Activated CD4-positive, alpha-beta T cell treated with anti-CD3 and anti-CD28 coated beads for 1 hour (primary cell): Measurements from ENCODE around the gene TMEM116.
"Not testable (repeated sequence)": the region's sequence is repeated elsewhere in the genome, so short reads cannot be mapped to it uniquely, and the experiment has no call there.

Source experiments
- DNase-seq: peaks from one replicate; pipeline ENCODE4 v3.0.0-alpha.2; 2020

TMEM116 gene

DNA sequence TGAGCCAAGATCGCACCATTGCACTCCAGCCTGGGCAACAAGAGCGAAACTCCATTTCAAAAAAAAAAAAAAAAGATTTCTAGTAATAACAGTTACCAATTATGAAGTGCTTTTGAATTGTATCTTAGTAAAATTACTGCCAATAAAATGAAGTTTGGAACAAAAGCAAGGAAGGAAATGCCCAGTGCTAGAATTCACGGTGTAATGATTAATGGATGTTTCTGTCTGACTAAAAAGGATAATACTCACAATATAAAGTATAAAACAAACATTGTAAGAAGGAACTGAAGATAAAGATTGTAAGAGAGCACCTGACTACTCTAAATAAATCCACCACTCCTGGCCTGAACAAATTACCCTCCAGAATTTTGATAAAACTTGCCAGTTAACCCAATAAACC, 4.0 kb downstream of the TMEM116 start:
- no peak for DNase-seq

DNA sequence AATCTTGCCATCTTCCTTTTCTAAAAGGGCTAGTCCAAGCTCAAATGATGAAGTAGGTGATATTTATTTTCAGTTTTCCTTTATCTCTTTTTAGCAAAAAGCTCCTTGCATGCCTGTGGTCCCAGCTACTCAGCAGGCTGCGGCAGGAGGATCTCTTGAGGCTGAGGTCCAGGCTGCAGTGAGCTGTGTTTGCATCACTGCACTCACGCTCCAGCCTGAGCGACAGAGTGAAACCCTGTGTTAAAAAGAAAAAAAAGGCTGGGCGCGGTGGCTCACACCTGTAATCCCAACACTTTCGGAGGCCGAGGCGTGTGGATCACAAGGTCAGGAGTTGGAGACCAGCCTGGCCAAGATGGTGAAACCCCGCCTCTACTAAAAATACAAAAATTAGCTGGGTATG, 5.0 kb downstream of the TMEM116 start:
- DNase-seq: no peak

DNA sequence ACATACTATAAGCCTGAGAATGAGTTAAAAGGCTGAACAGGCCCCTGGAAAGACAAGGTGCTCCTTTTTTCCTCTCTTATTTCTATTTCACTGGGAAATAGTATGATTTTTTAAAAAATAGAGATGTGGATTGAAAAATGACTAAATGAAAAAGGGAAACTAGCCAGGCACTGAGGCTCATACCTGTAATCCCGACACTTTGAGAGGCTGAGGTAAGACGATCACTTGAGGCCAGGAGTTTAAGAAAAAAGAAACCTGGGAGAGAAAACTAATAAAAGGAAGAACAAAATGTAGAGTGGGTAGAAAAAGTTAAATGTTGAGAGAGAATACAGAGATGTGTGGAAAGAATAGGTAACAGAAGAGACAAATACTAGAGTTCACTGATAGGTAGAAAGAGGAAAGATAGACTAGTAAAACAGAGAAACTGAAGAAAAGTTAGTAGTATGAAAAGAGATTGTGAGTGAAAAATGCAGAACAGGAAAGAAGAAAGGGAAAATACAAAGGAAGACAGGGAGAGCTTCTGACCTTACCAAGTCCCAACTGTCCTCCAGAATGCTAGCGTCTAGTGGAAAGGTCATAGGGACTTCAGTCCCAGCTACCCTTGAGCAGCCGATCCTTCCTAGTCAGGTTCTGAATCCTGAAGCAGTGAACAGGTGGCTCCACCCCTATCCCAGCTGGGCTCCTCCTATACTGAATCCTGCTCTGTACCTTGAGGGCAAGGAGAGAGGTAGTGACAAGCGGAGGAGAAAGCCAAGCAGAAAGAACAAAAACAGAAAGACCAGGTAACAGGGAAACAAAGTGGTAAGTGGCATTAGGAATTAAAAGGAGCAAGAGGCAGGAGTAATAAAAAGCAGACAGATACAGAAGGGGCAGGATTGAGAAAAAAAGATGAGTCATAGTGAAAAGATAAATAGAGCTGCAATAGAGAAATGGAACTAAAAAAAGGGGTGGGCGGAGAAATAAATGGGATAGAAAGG, 7.3 kb downstream of the TMEM116 start:
- no peak for DNase-seq

DNA sequence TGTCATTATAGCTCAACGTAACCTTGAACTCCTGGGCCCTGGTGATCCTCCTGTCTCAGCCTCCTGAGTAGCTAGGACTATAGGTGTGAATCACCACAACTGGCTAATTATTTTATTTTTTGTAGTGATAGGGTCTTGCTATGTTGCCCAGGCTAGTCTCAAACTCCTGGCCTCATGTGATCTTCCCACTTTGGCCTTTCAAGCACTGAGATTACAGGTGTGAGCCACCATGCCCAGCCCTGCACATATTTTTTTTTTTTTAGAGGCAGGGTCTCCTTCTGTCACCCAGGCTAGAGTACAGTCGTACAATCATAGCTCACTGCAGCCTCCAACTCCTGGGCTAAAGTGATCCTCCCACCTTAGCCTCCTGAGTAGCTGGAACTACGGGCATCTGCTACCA, 8.9 kb downstream of the TMEM116 start:
- no peak for DNase-seq

DNA sequence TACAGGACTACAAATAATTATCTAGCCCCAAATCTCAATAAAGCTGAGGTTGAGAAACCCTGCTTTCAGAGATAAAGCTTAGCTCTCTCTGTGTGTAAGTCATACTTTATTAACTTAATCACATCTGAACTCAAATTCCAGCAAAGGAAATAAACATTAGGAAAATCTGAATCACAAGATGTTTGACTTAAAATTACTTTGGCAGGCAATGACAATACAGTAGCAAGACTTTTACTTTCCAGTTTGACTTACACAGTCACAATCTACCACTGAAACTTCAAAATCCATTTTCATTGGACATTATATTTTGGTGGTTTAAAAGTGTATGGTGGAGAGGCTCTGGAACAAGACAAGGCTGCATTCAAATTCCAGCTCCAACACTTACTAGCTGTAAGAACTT, 11.4 kb downstream of the TMEM116 start:
- no peak for DNase-seq

DNA sequence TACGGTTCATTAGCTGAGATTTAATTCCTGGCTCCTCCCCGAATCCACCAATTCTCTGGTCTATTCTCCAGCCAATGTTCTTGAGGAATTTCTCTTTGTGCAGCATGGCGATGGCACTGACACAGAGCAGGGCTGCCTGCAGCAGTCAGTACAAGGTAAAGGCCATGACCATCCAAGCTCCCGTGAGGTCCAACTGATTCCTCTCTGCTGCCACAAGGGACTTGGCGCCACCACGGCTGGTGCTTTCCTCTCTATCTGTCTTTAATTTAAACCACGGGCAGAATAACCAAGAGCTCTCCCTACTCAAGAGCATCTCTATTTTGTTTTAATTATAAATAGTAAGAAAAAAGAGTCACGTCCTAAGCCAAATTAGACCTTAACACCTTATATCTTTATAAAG, 12.1 kb downstream of the TMEM116 start:
- DNase-seq: no peak

DNA sequence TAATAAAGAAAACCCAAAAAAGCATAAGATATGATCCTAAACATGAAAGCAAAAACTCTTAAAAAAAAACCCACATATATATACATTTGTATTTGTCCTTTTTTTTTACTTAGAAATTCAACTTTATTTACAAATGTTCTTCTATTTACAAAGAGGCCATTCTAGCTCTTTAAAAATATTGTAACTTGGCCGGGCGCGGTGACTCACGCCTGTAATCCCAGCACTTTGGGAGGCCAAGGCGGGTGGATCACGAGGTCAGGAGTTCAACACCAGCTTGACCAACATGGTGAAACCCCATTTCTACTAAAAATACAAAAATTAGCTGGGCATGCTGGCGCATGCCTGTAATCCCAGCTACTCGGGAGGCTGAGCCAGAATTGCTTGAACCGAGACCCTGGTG, 13.8 kb downstream of the TMEM116 start:
- DNase-seq: not testable (repeated sequence)

DNA sequence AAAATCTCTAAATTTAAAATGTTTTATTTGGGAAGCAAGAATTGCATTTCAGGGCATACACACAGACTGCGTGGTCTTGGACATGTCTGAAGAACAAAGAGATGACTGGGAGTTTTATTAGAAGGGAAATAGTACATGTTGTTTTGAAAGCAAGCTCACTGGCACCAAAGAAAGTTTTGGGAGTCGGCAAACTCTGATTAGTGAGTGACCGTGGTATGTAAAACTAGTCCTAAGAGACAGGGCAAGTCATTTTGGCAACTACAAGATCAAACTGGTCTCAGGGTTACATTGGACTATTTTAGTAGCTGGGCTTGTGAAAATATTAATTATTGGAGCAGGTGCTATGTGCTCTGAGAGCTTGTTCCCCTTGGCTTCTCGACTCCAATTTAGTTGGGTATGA, 14.9 kb downstream of the TMEM116 start:
- no peak for DNase-seq

DNA sequence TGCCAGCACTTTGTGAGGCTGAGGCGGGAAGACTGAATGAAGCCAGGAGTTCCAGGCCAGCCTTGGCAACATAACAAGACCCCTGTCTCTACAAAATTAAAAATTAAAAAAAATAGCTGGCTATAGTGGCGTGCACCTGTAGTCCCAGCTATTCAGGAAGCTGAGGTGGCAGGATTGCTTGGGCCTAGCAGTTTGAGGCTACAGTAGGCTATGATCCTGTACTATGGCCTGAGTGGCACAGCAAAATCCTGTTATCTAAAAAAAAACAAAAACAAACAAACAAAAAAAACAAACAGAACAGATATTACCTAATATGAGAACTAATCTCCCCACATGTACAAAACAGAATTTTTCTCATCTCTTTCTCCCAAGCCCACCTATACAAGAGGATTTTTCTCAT, 15.7 kb downstream of the TMEM116 start:
- DNase-seq: no peak

DNA sequence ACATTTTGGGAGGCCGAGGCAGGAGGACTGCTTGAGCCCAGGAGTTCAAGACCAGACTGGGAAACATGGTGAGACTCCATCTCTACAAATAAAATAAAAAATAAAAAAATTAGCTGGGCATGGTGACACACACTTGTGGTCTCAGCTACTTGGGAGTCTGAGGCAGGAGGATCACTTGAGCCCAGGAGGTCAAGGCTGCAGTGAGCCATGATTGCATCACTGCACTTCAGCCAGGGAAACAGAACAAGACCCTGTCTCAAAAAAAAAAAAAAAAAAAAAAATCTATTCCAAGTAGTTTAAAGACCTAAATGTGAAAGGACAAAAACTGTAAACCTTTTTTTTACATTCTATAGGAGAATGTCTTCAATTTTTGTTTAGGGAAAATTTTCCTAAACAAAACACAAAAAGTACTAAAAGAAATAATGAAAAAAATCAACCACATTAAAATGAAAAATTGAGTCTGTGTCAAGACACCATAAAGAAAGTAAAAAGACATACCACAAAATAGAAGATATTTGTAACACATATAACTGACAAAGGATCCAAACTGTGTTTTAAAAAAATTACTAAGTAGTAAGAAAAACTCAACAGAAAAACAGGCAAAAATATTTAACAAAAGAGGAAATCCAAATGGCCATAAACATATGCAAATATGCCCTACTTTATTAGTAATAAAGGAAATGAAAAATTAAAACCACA, 17.0 kb downstream of the TMEM116 start:
- no peak for DNase-seq

DNA sequence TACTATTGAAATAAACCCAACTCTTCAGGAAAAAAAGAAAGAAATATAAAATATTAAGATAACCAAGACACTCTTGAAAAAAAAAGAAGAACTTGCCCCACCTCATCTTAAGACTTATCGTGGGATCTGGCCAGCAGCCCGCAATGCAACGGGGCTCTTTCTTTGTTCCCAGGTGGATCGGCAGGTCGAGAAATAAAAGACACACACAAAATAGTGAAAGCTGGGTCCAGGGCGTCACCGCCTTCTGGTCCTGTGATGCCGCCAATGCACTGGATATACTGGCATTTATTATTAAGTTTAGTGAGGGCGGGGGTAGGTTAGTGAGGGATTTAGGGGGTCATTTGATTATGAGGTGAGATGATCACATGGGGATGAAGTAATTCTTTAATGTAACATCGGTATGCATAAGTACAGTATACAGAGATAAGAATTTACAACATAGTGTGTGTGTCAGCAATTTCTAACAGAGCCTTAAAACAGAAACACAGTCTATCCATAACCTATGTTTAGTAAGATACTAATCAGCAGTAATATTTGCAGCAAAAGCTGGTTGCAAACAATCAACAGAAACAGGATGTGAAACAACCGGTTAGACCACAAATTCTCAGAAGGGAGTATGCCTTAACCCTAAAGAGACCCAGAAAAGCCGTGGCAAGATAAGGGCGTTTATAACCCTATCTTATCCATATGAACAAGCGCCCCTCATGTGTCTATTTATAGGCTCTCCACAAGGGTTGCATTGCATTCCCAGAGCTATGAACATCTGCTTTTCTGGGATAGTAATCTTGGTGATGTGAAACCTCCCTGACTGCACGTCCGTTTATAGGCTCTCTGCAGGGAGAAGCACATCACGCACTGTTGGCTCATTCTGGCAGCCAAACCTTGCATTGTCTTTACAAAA, 18.5 kb downstream of the TMEM116 start:
- not testable (repeated sequence) for DNase-seq

DNA sequence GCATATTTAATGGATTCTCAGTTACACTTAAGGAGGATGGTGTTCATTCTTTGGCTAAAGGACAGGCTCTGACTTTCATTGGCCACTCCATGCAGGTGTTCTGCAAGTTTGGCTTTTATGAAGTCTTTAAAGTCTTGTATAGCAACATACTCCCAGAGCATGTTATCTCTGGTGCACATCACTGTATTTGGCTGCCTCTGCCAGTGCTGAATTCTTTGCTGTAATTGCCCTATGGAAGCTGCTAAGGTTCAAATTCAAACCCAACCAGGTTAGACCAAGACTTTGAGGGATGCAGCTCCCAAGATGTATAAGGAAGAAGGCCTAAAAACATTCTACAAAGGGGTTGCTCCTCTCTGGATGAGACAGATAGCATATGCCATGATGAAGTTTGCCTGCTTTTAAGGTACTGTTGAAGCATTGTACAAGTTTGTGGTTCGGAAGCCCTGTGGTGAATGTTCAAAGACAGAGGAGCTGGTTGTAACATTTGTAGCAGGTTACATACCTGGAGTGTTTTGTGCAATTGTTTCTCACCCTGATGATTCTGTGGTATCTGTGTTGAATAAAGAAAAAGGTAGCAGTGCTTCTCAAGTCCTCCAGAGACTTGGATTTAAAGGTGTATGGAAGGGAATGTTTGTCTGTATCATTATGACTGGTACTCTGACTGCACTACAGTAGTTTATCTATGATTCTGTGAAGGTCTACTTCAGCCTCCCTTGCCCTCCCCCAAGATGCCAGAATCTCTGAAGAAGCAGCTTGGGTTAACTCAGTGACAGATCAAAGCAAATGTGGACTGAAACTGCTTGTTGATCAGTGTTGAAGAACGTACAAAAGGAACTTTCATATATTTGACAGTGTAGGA, 19.4 kb downstream of the TMEM116 start:
- no peak for DNase-seq

DNA sequence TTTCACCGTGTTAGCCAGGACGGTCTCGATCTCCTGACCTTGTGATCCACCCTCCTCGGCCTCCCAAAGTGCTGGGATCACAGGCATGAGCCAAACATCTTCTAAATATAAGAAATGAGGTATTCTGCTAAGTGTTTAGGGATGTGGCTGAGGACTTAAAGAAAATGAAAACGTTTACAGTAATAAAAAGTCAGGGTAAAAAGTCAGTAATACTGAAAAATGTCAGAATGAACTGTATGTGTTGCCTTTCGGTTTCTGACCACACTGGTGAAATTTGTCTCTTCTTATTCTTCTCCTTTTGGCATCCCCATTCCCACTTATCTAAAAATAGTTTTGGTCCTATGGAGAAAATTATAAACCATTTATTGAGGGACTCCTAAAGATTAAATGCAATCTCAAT, 20.5 kb downstream of the TMEM116 start:
- no peak for DNase-seq

DNA sequence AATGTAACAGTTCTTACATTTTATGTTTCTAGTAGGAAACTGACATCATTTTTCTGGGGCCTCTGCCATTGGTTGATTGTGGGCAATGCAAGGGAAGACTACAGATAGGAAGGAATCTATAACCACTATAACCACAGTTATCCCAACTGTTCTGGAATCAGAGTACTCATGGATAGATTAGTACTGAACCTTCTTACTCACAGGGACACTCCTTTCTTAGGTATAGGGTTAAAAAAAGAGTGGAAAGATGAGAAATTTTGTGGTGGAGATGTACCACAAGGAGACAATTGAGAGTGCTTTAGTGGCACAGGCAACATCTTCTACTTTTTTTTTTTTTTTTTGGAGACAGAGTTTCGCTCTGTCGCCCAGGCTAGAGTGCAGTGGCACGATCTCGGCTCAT, 21.0 kb downstream of the TMEM116 start:
- DNase-seq: no peak

DNA sequence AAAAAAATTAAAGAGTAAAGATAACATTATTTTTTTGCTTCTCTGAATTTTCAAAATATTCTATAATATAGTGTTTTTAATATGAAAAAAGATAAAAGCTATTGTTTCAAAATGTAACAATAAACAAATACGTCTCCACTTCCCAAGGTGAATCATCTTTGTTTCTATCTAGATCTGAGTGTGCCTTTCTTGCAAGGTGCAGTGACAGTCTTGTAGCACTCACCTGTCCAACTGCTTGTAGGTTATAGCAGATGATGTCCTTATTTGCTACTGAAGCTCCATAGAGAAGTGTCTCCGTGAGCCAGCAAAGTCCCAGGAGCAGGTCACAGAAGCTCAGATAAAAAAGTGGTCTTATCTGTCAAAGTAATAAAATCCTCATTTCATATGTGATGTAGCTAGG, 21.4 kb downstream of the TMEM116 start:
- no peak for DNase-seq

DNA sequence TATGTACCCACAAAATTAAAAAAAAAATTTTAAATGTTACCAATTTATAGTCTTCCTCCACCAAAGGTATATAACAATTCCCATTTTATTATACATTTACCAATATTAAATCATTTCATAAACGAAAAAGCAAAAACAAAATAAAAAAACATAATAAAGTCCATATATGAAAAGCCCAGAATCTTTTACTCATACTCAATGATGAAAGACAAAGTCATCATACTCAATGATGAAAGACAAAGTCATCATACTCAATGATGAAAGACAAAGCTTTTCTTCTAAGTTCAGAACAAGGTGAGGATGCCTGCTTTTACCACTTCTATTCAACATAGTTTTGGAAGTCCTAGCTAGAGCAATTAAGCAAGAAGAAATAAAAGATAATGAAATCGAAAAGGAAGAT, 28.1 kb downstream of the TMEM116 start:
- DNase-seq: no peak

DNA sequence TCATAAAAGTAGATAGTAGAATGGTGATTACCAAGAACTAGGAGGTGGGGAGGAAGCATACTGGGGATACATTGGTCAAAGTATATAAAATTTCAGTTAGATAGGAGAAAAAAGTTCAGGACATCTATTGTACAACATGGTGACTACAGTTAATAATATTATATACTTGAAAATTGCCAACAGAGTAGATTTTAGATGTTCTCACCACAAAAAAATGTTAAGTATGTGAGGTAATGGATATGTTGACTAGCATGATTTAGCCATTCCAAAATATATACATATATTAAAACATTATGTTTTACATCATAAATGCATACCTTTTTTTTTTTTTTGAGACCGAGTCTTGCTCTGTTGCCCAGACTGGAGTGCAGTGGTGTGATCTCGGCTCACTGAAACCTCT, 31.0 kb downstream of the TMEM116 start:
- DNase-seq: no peak

DNA sequence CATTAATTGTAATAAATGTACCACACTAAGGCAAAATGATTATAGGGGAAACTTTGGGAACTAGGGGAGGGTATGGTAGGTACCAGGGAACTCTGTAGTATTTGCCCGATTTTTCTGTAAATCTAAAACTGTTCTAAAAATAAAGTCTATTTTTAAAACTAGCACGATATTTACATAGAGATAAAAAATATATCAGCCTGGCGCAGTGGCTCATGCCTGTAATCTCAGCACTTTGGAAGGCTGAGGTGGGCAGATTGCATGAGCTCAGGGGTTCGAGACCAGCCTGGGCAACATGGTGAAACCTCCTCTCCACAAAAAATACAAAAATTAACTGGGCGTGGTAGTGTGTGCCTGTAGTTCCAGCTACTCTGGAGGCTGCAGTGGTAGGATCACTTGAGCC, 32.4 kb downstream of the TMEM116 start:
- DNase-seq: no peak

DNA sequence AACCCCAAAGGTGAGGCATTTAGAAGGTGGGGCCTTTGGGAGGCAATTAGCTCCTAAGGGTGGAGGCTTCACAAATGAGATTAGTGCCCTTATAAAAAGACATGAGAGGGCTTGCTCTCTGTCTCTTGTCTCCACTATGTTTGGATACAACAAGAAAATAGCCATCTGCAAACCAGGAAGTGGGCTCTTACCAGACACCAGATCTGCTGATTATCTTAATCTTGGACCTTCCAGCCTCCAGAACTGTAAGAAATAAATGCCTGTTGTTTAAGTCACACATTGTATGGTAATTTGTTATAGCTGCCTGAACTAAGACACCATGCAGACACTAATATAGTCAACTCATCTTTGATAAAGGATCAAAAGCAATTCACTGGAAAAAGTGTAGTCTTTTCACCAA, 34.4 kb downstream of the TMEM116 start:
- no peak for DNase-seq

DNA sequence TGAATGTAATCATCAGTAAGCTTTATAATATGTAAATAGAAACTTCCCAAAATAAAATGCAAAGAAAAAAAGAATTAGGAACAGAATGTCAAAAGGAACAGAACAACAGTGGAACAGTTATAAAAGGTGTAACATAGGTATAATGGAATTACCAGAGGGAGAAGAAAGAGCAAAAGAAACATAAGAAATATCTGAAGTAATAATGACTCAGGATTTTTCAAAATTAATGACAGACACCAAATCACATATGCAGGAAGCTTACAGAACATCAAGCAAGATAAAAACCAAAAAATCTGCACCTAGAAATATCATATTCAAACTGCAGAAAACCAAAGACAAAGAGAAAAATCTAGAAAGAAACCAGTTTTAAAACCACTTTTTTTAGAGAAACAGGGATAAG, 36.1 kb downstream of the TMEM116 start:
- DNase-seq: no peak

DNA sequence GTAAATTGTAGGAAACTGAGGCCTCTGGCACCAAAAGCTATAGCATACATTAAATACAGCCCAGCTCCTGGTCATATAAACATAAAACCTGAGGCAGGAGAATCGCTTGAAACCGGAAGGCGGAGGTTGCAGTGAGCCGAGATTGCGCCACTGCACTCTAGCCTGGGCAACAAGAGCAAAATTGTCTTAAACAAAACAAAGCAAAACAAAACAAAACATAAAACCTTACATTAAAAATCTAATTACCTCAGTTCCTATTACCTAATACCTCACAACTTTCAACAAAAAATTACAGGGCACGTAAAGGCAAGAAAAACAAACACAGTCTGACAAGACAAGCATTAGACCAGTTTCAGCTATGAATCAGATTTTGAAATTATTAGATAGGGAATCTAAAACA, 36.7 kb downstream of the TMEM116 start:
- DNase-seq: no peak
